ENCODE results near the gene ZDHHC14.

DNA sequence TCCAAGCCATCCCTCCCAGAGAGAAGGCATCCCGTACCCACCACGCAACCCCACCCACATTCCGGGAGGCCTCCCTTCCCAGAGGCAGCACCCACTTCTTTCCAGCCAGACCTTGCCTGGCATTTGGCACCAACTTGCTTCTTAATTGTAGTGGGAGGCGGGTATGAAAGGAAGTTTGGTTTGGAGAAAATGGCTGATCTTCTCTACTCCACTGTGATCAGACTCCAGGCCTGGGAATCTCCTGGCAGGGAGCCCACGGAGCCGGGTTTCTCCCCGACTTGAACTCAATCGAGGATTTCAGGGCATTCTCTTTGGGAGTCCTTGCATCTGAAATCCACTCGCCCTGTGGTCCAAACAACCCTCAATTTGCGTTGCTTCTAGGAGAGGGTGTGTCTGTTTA is 107.1 kb downstream of the ZDHHC14 start:
- TF ChIP-seq, protein P1, sequence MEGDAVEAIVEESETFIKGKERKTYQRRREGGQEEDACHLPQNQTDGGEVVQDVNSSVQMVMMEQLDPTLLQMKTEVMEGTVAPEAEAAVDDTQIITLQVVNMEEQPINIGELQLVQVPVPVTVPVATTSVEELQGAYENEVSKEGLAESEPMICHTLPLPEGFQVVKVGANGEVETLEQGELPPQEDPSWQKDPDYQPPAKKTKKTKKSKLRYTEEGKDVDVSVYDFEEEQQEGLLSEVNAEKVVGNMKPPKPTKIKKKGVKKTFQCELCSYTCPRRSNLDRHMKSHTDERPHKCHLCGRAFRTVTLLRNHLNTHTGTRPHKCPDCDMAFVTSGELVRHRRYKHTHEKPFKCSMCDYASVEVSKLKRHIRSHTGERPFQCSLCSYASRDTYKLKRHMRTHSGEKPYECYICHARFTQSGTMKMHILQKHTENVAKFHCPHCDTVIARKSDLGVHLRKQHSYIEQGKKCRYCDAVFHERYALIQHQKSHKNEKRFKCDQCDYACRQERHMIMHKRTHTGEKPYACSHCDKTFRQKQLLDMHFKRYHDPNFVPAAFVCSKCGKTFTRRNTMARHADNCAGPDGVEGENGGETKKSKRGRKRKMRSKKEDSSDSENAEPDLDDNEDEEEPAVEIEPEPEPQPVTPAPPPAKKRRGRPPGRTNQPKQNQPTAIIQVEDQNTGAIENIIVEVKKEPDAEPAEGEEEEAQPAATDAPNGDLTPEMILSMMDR (IDR thresholded peaks at IDR 0.05; ENCODE audit: low read length) = no peak
- TF ChIP-seq EZH2phosphoT487 (IDR thresholded peaks at IDR 0.05; ENCODE audit: low read length) = no peak
- TF ChIP-seq EZH2 (optimal IDR thresholded peaks at IDR 0.05; ENCODE audit: low read depth, low read length) = no peak
